NCI-H2227 treated with DMSO at 0.1 percent for 48 hours (cell line): ENCODE data around the gene CCDC28B.
A peak's percentile ranks its signal among the peaks of the same experiment; 100 is the strongest.

ENCODE experiments used
- DNase-seq: peaks from one replicate; lab custom pipeline; 2025; lab: John Stamatoyannopoulos, UW

CCDC28B gene

GRCh38 chr1:32221980-32222755, 21.8 kb downstream of the CCDC28B start, which contains the start of the genes EIF3I and TMEM234:
Gene EIF3I, plus strand, starts transcription at chr1:32222407. Its CDS starts 35 bp downstream, at chr1:32222442.
Gene TMEM234, minus strand, starts transcription at chr1:32222353. Its CDS starts 31 bp downstream, at chr1:32222322.
- DNase-seq = peak; percentile 85

GRCh38 chr1:32223683-32224082, 23.3 kb downstream of the CCDC28B start:
- no peak for DNase-seq

GRCh38 chr1:32224285-32224684, 23.9 kb downstream of the CCDC28B start:
- DNase-seq = no peak

GRCh38 chr1:32228771-32229170, 28.4 kb downstream of the CCDC28B start:
- no peak for DNase-seq

GRCh38 chr1:32231843-32232432, 31.5 kb downstream of the CCDC28B start:
- DNase-seq = no peak

GRCh38 chr1:32232558-32233304, 32.3 kb downstream of the CCDC28B start:
- DNase-seq = peak; percentile 35

- DNase-seq = no peak
Observed at GRCh38 chr1:32234792-32235191, 34.4 kb downstream of the CCDC28B start.

- DNase-seq = no peak
Observed at GRCh38 chr1:32239337-32239736, 38.9 kb downstream of the CCDC28B start.

- no peak for DNase-seq
Observed at GRCh38 chr1:32239790-32240139, 39.4 kb downstream of the CCDC28B start.

GRCh38 chr1:32240140-32240951, 40.0 kb downstream of the CCDC28B start:
- no peak for DNase-seq

- no peak for DNase-seq
Observed at GRCh38 chr1:32241001-32241763, 40.8 kb downstream of the CCDC28B start.

- DNase-seq = no peak
Observed at GRCh38 chr1:32242341-32242851, 42.0 kb downstream of the CCDC28B start.

- DNase-seq = no peak
Observed at GRCh38 chr1:32246888-32247273, 46.5 kb downstream of the CCDC28B start, which contains the start of gene FAM167B. Gene FAM167B, plus strand, starts transcription at chr1:32247222. Its CDS starts 200 bp downstream, at chr1:32247422.

- no peak for DNase-seq
Observed at GRCh38 chr1:32247452-32247851, 47.1 kb downstream of the CCDC28B start.

- peak; percentile 47 for DNase-seq
Observed at GRCh38 chr1:32247983-32248889, 47.8 kb downstream of the CCDC28B start.

- DNase-seq = no peak
Observed at GRCh38 chr1:32249831-32250525, 49.6 kb downstream of the CCDC28B start.

GRCh38 chr1:32250893-32251716, 50.7 kb downstream of the CCDC28B start, which contains the start of gene LCK:
Gene LCK, plus strand, starts transcription at chr1:32251265. Its CDS starts 23,065 bp downstream, at chr1:32274330.
- DNase-seq = no peak
